GM18517 (cell line): ENCODE measurements around the gene RAB10.
A peak's percentile ranks its signal among the peaks of the same experiment; 100 is the strongest.
"Not testable (repeated sequence)": the region's sequence is repeated elsewhere in the genome, so short reads cannot be mapped to it uniquely, and the experiment has no call there.

Source experiments
- ATAC-seq: cut with Tn5 transposase; IDR thresholded peaks from one replicate; pipeline ENCODE4 v1.9.1; 2021; ENCODE audit warnings: mild to moderate bottlenecking, moderate library complexity; ENCODE audit not compliant: unreplicated experiment

Gene RAB10

DNA sequence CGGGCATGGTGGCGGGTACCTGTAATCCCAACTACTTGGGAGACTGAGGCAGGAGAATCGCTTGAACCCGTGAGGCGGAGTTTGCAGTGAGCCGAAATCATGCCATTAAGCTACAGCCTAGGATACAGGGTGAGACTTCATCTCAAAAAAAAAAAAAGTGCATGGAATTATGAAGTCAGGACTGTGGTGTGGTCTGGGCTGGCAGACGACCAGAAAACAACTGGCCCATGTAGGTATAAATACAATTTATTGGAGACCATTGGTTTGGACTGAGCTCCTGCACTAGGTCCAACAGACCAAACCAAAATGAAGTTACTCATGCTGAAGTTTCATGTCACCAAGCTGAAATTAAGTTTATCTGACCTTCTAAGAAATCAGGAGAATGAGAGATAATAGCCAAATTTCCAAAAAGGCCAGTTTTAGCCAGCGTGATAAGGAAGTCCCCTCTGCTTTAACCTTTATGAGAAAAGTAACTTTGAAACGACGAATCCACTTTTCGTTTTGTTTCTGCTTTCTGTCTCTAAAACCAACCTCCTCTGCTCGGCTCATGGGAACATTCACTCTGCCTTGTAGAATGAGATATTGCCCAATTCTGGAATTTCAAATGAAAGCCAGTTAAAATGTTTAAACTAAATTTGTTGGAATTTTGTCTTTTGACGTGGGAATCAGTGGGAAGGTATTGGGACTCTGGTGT, 17.7 kb upstream of the RAB10 start:
- no peak for ATAC-seq

DNA sequence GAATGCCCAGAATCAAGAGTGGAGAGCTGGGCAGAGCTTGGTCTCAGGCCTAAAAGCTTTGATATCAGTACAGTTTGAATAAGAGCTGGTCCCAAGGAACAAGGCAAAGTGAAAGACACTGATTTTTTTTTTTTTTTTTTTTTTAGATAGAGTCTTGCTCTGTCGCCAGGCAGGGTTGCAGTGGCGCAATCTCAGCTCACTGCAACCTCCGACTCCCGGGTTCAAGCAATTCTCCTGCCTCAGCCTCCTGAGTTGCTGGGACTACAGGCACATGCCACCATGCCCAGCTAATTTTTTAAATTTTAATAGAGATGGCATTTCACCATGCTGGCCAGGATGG, 17.2 kb upstream of the RAB10 start:
- not testable (repeated sequence) for ATAC-seq

DNA sequence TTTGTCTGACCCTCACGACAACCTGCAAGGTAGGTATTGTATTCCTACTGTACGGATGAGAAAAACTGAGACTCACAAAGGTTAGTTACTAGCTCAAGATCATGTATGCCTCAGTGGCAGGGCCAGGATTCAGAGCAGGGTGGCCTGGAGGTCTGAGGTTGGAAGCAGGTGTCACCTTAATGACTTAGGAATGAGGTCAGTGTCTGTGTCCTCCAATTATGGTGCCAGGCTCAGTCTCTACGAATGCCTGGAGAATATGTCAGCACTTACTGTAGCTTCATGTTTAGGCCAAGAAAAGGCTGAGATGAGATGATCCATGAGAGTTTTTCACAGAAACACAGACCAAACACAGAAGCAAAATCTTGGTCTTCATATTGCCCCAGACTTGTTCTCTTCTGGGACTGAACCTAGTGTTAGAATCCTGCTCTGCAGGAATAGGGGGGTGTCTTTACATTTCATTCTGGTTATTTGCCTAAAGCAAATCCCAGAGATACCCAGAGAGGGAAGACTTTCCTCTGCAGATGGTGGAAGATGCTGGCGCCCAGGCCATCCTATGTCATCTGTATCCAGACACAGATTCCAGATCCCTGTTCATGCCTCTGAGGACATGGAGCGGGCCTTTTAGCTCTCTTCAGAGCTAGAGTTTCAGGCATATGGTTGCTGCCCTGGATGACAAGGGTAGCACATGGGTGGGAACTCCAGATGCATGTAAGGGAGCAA, 16.3 kb upstream of the RAB10 start:
- no peak for ATAC-seq

DNA sequence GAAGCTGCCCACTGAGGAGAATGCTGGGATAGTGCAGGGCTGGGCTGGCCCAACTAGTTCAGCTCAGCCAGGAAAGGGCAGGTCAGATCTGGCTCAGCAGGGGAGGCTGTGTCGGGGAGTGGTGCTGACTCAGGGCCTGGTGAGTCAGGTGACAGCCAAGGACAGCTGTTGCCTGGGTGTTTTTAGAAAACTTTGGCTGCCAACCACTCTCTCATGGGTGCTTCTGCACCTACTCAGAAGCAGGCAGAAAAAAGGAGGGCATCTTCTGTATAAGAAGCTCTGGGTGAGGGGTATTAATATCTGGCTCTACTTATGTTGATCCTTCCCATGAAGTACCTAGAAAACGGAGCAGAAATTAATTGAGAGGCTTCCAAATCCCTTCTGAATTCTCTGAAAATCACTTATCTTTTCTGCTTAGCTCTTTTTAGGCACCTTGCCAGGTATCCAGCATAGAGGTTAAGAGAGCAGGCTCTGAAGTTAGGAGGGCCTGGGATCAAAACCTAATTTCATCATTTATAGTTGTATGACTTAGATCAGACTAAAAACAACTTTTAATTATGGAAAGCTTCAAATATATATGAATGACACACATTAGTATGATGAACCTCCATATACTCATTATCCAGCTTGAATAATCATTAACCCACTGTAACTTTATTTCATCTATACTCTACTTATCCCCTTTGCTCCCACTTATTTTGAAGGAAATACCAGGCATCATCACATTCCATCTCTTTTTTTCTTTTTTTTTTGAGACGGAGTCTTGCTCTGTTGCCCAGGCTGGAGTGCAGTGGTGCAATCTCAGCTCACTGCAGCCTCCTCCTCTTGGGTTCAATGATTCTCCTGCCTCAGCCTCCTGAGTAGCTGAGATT, 15.5 kb upstream of the RAB10 start:
- ATAC-seq: no peak

DNA sequence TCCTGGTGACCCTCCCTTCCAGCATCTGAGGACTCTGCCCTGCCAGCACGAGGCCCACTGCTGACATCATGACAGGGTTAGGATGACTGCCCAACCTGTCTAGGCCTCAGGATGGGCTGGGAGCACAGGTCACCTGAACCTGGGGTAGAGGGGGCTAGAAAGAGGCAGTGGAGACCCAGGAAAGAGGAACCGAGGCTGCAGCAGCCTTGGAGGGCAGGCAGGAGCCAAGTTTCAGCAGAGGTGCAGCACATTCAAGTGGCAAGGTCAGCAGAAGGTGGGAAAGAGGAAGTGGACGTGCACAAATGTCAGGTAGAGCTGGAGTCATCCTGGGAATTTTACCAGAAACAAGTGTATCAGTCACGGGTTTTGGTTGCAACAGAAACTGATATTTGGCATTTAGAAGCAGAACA, 13.6 kb upstream of the RAB10 start:
- ATAC-seq: no peak

DNA sequence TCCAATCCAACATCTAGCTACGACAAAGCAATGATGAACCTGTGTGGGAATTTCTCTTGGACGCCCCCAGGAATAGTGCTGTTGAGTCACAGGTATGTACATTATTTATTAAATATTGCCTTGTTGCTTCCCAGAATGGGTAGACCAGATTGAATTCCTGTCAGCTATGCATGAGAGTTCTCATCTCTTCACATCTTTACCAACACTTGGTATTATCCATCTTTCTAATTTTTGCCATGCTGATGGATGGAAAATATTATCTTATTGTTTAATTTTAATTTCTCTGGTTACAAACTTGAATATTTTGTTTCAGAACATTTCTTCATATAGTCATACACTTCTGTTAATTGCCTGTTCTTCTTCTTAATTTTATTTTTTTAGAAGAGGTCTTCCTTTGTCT, 9.6 kb upstream of the RAB10 start:
- no peak for ATAC-seq

DNA sequence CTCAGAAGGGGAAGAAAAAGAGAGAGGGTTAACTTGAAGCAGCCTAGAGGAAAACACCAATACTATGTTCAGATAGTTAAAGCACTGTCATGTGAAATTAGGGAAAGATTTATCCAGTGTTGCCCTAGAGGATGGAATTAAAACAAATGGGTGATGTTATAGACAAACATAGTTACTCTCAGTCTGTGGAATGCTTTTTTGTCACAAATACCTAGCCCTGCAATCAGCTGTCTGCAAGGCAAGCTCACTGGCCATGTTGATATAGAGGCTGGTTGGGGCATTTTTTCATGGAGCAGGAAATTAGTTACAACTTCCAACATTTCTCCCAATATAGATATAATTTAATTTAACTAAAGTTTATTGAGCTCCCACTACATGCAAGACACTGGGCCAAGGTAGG, 8.4 kb upstream of the RAB10 start:
- no peak for ATAC-seq

DNA sequence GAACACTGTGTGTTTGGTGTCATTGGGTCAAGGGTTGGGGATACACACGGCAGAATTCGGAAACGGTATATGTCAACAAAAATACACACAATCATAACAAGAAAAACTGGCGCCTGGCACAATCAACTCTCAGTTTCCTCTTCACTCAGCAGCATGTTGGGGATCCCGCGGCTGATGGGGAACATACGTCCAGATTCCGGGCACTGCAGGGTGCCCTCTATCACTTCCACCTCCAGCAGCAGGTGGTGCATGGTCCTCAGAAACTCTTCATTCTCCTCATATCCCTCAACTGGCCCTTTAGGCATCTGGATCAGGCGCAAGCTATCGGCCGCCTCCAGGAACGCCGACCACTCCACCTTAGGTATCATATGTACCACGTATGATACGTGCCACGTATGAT, 5.8 kb upstream of the RAB10 start:
- not testable (repeated sequence) for ATAC-seq

DNA sequence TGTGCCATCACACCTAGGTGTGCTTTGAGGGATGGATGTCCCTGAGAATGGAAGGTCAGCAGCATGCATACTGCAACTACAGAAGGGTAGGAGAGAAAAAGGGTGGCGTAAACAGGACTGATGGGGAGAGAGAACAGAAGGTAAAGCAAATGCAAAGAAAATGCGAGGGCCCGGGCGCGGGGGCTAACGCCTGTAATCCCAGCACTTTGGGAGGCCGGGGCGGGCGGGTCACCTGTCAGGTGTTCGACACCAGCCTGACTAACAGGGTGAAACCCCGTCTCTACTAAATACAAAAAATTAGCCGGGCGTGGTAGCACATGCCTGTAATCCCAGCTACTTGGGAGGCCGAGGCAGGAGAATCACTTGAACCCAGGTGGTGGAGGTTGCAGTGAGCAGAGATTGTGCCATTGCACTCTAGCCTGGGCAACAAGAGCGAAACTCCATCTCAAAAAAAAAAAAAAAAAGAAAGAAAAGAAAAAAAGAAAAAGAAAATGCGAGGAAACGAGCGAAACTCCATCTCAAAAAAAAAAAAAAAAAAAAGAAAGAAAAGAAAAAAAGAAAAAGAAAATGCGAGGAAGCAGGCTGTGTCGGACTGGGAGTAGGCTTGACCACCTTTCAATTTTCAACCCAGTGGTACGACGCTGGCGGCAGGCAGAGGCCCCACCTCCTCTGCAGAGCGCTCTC, 1.2 kb upstream of the RAB10 start:
- peak; percentile 17 for ATAC-seq

DNA sequence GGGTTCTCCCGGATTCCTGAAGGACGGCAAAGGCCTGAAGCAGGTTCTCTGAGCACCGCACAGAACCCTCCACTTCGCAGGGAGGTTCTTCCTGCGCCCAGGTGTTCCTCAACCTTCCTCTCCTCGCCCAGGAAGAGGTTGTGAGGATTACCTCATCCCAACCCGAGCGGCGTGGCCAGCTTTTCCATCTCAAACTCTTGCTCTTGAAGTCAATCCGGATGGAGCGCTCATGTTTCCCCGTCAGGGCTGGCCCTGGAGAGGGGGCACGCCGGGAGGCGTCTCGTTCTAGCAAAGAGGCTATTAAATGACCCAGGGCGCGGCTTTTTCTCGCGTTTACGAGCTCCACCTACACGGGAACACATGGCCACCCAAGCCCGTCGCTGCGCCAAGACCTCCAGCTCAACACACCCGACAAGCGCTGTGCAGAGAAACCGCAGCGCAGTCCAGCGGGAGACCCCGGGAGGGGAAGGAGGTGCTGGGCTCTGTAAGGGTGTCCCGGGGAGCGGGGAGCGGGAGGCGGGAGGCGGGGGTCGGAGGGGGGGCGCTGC, 540 bp upstream of the RAB10 start:
- peak; percentile 6 for ATAC-seq

DNA sequence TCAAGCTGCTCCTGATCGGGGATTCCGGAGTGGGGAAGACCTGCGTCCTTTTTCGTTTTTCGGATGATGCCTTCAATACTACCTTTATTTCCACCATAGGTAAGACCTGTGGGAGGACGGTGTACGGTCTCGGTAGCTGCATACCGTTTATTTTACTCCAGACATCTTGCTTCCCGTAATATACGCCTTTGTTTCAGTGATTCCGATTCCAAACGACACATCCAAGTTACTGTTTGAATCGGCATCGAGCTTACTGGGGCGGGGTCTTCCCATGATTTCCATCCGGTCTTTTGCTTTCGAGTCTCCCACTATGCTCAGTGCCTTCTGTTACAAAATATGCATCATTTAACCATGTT, 731 bp downstream of the RAB10 start:
- ATAC-seq: no peak

DNA sequence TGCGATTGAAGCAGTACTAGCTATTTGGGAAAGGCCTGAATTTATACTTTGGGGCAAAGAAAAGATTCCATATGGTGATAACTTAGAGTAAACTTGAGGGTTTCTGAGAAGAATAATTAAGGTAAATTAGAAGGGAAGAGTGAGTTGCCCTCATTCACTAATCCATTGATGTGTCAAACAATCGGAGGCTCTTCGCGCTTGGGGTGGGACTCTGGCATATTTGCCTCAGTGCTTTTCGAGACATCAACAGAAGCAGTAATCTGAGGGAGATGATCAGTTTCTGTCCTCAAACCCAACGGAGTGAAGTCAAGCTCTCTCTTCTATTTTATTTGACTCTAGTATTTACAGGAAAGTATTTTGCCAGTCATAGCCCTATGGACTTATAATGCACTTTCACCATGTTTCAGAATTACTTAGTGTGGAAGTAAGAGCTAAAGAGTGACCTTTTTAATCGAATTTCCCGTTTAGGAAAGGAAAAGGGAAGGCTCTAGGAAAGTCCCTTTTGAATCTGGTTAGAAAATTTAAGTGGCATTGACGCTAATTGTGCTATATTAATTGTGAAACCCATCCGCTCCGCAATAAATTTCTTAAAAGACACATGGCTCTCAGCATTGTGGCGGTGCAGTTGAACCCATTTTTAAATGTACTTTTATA, 1.3 kb downstream of the RAB10 start:
- no peak for ATAC-seq

DNA sequence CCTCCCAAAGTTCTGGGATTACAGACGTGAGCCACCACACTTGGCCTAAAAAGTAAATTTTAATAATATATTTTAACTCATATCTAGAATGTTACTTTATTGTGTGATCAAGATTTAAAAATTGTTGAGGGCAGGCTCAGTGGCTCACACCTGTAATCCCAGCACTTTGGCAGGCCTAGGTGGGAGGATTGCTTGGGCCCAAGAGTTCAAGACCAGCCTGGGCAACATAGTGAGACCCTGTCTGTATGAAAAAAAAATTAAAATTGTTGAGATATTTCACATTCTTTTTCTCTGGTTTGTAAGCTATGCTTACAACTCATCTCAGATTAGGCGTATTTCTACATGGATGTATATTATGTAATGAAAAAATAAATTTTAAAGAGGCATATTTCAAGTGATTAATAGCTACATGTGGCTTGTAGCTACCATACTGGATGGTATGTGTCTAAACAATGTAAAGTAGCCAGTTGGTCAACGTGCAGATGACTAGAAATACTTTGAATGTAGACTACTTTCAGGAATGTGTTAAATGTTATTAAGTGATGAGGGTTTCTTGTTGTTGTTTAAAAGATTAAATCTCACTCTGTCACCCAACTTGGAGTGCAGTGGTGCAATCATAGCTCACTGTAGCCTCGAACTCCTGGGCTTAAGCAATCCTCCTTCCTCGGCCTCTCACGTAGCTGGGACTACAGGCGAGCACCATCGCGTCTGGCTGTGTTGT, 5.9 kb downstream of the RAB10 start:
- ATAC-seq: no peak

DNA sequence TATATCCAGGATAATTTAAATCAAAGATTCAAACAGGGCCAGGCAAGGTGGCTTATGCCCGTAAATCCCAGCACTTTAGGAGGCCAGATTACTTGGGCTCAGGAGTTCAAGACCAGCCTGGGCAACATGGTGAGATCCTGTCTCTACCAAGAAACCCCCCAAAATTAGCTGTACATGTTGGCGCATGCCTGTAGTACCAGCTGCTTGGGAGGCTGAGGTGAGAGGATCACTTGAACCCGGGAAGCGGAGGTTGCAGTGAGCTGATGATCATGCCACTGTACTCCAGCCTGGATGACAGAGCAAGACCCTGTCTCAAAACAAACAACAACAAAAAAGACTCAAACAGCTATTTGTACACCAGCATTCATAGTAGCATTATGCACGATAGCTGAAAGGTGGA, 9.2 kb downstream of the RAB10 start:
- no peak for ATAC-seq

DNA sequence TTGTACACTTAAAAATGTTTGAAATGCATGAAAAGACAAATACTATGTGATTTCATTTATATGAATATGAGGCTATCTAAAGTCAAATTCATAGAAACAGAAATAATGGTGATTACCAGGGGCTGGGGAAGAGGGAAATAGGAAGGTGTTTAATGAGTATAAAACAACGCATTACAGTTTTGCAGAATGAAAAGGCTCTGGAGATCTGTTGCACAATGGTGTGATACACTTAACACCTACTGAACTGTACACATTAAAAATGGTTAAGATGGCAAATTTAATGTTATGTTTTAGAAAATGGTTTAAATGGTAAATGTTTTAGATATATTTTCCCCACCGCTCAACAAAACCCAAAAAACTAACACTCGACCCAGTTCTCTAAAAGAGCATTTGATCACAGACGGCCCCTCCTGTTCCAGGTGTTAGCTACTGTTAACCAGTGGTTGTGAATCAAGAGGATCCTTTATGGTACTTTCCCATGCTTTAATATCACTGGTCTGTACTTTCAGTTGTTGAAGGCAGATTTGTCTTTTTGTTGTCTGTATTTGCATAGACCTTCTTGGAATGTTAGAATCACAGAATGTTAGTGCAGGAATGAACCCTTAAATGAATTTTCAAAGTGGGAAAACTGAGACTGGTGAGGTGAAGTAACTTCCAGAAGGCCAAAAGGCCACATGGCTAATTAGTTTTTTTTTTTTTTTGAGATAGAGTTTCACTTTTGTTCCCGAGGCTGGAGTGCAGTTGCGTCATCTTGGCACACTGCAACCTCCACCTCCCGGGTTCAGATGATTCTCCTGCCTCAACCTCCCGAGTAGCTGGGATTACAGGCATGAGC, 10.2 kb downstream of the RAB10 start:
- no peak for ATAC-seq

DNA sequence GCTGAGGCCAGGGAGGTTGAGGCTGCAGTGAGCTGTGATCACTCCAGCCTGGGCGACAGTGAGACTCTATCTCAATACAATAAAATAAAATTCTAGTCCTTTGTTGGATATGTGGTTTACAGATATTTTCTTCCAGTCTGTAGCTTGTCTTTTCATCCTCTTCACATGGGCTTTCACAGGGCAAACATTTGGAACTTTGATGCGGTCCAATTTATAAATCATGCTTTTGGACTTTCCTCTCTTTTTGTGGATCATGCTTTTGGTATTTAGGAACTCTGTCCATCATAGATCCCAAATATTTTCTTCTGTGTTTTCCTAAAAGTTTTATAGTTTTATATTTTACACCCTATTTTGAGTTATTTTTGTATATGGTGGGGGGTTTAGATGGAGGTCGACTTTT, 14.9 kb downstream of the RAB10 start:
- no peak for ATAC-seq

DNA sequence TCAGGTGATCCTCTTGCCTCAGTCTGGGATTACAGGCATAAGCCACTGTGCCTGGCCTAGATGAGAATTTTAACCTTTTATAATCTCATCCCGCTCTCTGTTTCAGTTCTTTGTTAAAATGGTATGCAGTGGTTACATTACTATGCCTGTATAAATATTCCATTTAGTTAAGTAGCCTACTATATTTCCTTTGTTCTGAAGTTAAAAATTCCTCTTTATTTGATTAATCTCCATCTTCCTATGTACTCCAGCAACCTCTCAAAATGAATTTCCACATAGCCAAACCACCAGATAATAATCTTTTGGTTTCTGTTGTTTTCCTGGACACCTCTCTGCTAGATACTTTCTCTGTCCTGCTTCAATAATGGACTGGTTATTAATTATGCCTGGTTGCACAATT, 15.8 kb downstream of the RAB10 start:
- no peak for ATAC-seq

DNA sequence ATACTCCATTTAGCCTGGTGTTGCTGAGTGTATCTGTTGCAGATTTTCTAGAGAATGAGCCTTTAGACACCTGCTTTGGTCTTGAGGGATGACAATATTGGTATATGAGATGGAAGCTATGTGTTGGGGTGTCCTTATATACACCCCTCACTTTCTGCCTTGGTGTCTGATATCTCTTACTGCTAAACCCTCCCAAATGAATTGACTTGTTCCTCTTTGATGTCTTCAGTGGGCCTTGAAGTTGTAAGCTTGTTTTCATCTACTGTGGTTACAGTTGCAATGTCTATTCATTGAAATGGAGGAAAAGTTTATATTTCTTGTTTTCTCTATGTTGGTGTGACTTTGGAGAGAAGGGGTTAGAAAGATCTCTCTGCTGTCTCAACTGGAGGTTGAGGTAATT, 18.9 kb downstream of the RAB10 start:
- ATAC-seq: no peak
